ENCODE results near the gene TMEM255B. TPM values are rescaled to one million over a fixed set of nuclear protein-coding genes. Genes with fewer than 3 reads are reported as not detected.

Gene TMEM255B
- total RNA-seq, 2 experiments from 2014 or later = 1.0 to 1.2 TPM

- ChIA-PET POLR2A (no interaction called here), CTCF (no interaction called here)
- H3K27me3 ChIP-seq (ENCODE audit: control insufficient read depth in 1 of 2, insufficient read depth in 2 of 2, low read length in 2 of 2) = no peaks in the 10 kb centered on the region
- H3K27ac ChIP-seq (ENCODE audit: low read depth in 1 of 2, low read length in 2 of 2) = no peak overlapping the region
- ATAC-seq (ENCODE audit: poor library complexity) (no peak), DNase-seq (no peak)
- Mint-ChIP-seq H3K9me3 (no peaks in the 10 kb centered on the region), H3K4me3 (no peak overlapping the region), H3K27me3 (no peaks in the 10 kb centered on the region), H3K4me1 (ENCODE audit: low read depth) (no peaks in the 10 kb centered on the region), H3K36me3 (ENCODE audit: low read depth) (no peaks in the 10 kb centered on the region), H3K27ac (no peak overlapping the region)
- H3K9me3 ChIP-seq (ENCODE audit: control insufficient read depth in 1 of 2, insufficient read depth in 1 of 2, low read length in 2 of 2) = peaks cover 0 to 12% of the 10 kb centered on the region in 2 experiments
- H3K4me1 ChIP-seq (ENCODE audit: insufficient read depth, low read length) = no peaks in the 10 kb centered on the region
- intact Hi-C loops (cut with DNase I, micrococcal nuclease) = no loop called here
- no peak for TF ChIP-seq CTCF (IDR thresholded peaks at IDR 0.05)
- no peak overlapping the region for H3K4me3 ChIP-seq (ENCODE audit: low read length)
- H3K36me3 ChIP-seq (ENCODE audit: insufficient read depth, low read length) = no peaks in the 10 kb centered on the region
These were observed 38.1 kb downstream of the TMEM255B start for GRCh38 chr13:113796964-113797676.

GRCh38 chr13:113798200-113798811 lies 39.3 kb downstream of the TMEM255B start:
- Mint-ChIP-seq H3K36me3 (ENCODE audit: low read depth) (no peaks in the 10 kb centered on the region), H3K4me1 (ENCODE audit: low read depth) (no peaks in the 10 kb centered on the region), H3K27me3 (no peaks in the 10 kb centered on the region), H3K9me3 (no peaks in the 10 kb centered on the region), H3K4me3 (no peak overlapping the region), H3K27ac (no peak overlapping the region)
- ChIA-PET POLR2A (no interaction called here), CTCF (no interaction called here)
- Histone ChIP-seq H3K9me3 (ENCODE audit: control insufficient read depth in 1 of 2, insufficient read depth in 1 of 2, low read length in 2 of 2) (peaks cover 0 to 12% of the 10 kb centered on the region in 2 experiments), H3K27ac (ENCODE audit: low read depth in 1 of 2, low read length in 2 of 2) (no peak overlapping the region), H3K4me1 (ENCODE audit: insufficient read depth, low read length) (no peaks in the 10 kb centered on the region), H3K36me3 (ENCODE audit: insufficient read depth, low read length) (no peaks in the 10 kb centered on the region), H3K27me3 (ENCODE audit: control insufficient read depth in 1 of 2, insufficient read depth in 2 of 2, low read length in 2 of 2) (no peaks in the 10 kb centered on the region), H3K4me3 (ENCODE audit: low read length) (no peak overlapping the region)
- DNase-seq = no peak
- TF ChIP-seq CTCF (IDR thresholded peaks at IDR 0.05) = no peak
- ATAC-seq (ENCODE audit: poor library complexity) = no peak
- intact Hi-C loops (cut with DNase I, micrococcal nuclease) = no loop called here

GRCh38 chr13:113800576-113800926 lies 41.5 kb downstream of the TMEM255B start:
- H3K27ac Mint-ChIP-seq = no peak overlapping the region
- no peak overlapping the region for H3K27ac ChIP-seq (ENCODE audit: low read depth in 1 of 2, low read length in 2 of 2)
- no peaks in the 10 kb centered on the region for H3K4me1 ChIP-seq (ENCODE audit: insufficient read depth, low read length)
- no peaks in the 10 kb centered on the region for H3K36me3 Mint-ChIP-seq (ENCODE audit: low read depth)
- H3K27me3 Mint-ChIP-seq = no peaks in the 10 kb centered on the region
- peaks cover 0 to 9% of the 10 kb centered on the region in 2 experiments for H3K9me3 ChIP-seq (ENCODE audit: control insufficient read depth in 1 of 2, insufficient read depth in 1 of 2, low read length in 2 of 2)
- DNase-seq (no peak), ATAC-seq (ENCODE audit: poor library complexity) (no peak)
- no peaks in the 10 kb centered on the region for H3K4me1 Mint-ChIP-seq (ENCODE audit: low read depth)
- H3K4me3 ChIP-seq (ENCODE audit: low read length) = no peak overlapping the region
- no peaks in the 10 kb centered on the region for H3K9me3 Mint-ChIP-seq
- intact Hi-C loops (cut with DNase I, micrococcal nuclease) = no loop called here
- H3K4me3 Mint-ChIP-seq = no peak overlapping the region
- ChIA-PET POLR2A (no interaction called here), CTCF (no interaction called here)
- no peaks in the 10 kb centered on the region for H3K36me3 ChIP-seq (ENCODE audit: insufficient read depth, low read length)
- no peaks in the 10 kb centered on the region for H3K27me3 ChIP-seq (ENCODE audit: control insufficient read depth in 1 of 2, insufficient read depth in 2 of 2, low read length in 2 of 2)
- TF ChIP-seq CTCF (IDR thresholded peaks at IDR 0.05) = no peak

Measured in CD4-positive, alpha-beta T cell (primary cell).